ENCODE data around the gene SMC5.

Gene SMC5

GRCh38 chr9:70258692-70259511, at the start of gene SMC5:
TSS of gene SMC5 (plus strand) at chr9:70258978. CDS start at chr9:70259079, 101 bp downstream.
- no peak for TF ChIP-seq CTCF (conservative IDR thresholded peaks at IDR 0.05)
- peak within 1 kb of the TSS; percentile 89 for H3K27ac ChIP-seq

GRCh38 chr9:70217029-70217428, 41.7 kb upstream of the SMC5 start:
- TF ChIP-seq CTCF (conservative IDR thresholded peaks at IDR 0.05) = no peak
- peak overlapping the region; percentile 58 for H3K27ac ChIP-seq

GRCh38 chr9:70218767-70219166, 40.0 kb upstream of the SMC5 start:
- H3K27ac ChIP-seq = no peak overlapping the region
- TF ChIP-seq CTCF (conservative IDR thresholded peaks at IDR 0.05) = no peak

GRCh38 chr9:70220216-70220615, 38.6 kb upstream of the SMC5 start:
- no peak for TF ChIP-seq CTCF (conservative IDR thresholded peaks at IDR 0.05)
- H3K27ac ChIP-seq = no peak overlapping the region

- TF ChIP-seq CTCF (conservative IDR thresholded peaks at IDR 0.05) = no peak
- H3K27ac ChIP-seq = no peak overlapping the region
Measured at GRCh38 chr9:70222354-70222753, 36.4 kb upstream of the SMC5 start.

GRCh38 chr9:70228118-70228517, 30.7 kb upstream of the SMC5 start:
- TF ChIP-seq CTCF (conservative IDR thresholded peaks at IDR 0.05) = no peak

GRCh38 chr9:70228611-70229010, 30.2 kb upstream of the SMC5 start:
- no peak for TF ChIP-seq CTCF (conservative IDR thresholded peaks at IDR 0.05)
- H3K27ac ChIP-seq = no peak overlapping the region

More at GRCh38 chr9:70228118-70228517, 30.7 kb upstream of the SMC5 start:
- no peak overlapping the region for H3K27ac ChIP-seq
